GM04504 (cell line): Measurements from ENCODE around the gene TUBB4A.
"Not testable (repeated sequence)": the region's sequence is repeated elsewhere in the genome, so short reads cannot be mapped to it uniquely, and the experiment has no call there.

ENCODE experiments used
- DNase-seq: peaks from one replicate; pipeline ENCODE4 v3.0.0-alpha.2; 2012; ENCODE audit warnings: low read depth

TUBB4A gene

DNA sequence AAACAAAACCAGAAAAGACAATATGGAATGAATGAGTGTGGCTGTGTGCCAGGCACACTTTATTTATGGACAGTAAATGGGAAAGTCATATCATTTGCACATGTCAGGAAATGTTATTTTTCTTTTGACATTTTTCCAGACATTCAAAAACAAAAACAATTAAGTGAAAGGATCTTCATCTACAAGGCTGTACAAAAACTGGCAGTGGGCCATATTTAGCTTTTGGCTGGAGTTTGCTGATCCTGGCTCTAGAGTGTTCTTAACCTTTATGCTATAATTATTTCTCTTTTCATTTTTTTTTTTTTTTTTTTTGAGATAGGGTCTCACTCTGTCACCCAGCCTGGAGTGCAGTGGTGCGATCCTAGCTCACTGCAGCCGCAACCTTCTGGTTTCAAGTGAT is 22.2 kb upstream of the TUBB4A start:
- no peak for DNase-seq

- no peak for DNase-seq
Measured at GRCh38 chr19:6522712-6523111, 20.6 kb upstream of the TUBB4A start.

DNA sequence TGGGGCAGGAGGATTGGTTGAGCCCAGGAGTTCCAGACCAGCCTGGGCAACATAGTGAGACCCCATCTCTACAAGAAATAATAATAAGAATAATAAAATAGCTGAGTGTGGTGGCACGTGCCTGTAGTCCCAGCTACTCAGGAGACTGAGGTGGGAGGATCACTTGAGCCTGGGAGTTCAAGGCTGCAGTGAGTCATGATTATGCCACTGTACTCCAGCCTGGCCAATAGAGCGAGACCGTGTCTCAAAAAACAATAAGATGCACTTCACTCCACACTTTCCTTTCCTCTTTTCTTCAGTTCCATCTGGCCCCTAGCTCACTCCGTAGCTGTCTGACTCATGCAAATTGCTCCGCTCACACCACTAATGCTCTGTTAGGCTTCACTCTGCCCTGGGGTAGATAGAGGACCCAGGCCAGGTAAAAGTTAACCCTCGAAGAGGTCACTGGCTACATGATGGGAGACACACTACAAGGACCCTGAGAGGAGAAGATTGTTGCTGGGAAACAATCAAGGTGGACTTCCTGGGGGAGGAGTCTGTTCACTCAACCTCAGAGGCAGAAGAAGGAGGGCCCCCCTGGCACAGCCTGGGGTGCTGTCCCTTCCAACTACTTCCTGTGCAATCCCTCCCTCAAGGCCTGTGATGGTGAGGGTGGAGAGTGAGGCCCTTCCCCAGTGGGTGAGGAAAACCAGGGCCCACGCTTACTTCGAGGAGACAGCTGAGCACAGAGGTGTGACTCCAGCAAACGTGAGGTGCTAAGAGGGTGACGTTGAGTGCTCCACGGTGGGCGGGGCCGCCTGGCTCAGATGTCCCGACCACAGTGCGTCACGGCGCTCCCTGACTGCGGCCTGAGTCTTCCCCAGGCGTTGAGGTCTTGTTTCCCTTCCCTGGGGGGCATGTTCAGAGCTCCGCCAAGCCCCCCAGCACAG is 19.9 kb upstream of the TUBB4A start:
- no peak for DNase-seq

- peak; percentile 64 for DNase-seq
Measured at GRCh38 chr19:6519289-6519688, 17.2 kb upstream of the TUBB4A start.

DNA sequence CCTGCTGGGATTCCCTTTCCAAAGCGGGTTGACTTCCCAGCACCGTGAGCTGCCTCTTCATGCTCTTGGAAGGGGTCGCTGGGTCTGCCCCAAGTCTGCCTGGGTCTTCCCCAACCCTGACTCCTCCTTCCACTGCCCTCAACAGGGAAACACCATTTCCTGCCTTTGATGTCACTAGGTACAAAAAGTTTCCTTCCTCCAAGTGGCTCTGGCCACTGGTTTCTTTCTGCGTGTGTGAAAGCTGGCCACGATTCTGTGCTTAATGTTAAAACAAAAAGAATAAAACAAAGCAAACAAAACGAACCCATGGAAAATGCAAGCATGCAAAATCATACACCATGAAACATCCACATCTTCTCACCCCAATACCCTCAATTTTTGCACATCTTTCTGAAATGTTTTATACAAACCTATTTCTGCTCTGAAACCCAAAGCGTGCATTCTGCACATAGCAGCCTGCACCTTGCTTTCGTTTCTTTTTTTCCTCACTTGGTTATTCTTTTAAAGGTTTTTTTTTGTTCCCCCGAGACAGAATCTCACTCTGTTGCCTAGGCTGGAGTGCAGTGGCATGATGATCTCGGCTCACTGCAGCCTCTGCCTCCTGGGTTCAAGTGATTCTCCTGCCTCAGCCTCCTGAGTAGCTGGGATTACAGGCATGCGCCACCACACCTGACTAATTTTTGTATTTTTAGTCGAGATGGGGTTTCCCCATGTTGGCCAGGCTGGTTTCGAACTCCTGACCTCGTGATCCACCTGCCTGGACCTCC is 16.2 kb upstream of the TUBB4A start:
- DNase-seq: no peak

DNA sequence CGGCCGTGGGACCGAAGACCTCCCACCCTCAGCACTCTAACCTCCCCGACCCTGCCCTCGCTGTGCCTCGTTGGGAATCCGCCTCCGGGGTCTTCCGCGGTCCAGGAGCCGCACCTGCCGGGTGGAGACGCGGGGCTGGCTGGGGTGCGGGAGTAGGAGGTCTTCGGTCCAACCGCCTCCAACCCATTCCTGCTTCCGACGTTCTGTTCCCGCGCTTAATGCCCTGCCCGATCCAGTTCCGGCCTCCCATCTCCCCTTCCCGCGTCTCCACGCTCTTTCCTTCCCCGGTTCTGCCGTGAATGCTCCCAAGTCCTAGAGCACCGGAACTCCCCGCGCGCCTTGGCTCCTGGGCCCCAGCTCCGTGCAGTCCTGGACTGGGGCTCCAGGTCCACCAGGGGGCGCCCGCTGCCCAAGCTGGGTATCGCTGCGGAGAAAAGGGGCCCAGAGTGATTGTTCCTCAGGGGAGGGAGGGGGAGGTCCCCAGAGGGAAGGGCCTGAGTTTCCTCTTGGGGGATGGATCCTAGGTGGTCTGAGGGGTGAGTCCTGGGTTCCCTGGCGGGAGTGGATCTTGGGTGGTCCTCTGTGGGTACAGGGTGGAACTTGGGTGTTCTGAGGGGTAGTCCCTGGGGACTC is 14.7 kb upstream of the TUBB4A start:
- DNase-seq: peak; percentile 59

GRCh38 chr19:6516018-6516658 is 14.0 kb upstream of the TUBB4A start:
- peak; percentile 72 for DNase-seq

DNA sequence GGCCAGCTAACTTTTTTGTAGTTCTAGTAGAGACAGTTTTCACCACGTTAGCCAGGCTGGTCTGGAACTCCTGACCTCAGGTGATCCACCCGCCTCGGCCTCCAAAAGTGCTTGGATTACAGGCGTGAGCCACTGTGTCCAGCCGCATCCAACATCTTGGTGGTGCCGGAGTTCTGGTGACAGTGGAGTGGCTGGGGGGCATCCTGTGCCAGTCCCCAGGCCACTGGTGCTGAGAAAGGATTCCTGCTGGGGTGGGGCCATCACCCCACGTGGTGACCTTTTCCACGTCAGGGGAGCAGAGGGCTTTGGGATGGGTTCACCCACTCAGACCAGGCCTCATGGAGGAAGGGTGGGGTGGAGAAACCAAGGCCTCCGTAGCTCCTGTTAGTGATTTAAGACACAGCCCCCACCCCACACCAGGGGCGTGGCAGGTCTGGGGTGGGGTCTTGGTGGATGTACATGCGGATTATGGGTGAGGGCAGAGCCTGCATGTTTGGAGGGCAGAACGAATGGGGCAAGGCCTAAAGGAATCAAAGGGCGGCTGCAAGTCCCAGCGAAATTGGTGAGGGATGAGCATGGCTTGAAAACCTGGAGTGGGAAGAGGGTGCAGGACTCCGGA is 12.9 kb upstream of the TUBB4A start:
- DNase-seq: no peak

GRCh38 chr19:6514089-6514488 is 12.0 kb upstream of the TUBB4A start:
- DNase-seq: no peak

DNA sequence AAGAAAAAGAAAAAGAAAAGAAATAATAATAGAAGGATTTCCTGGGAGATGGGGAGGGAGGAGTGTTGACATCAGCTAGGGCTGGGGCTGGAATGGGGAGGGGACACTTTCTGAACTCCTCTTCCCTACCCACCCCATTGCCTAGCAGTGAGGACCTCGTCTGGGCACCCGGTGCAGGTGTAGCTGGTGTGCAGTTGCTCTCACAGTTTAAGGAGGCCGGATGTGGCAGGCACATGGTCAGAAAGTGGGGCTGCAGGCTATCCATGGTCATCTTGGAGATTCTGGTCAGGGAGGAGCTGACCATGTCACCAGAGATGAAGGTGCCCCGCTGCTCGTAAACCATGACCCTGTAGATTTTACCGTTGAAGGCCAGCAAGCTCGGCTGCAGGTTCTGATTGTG is 8.5 kb upstream of the TUBB4A start:
- no peak for DNase-seq

GRCh38 chr19:6509118-6509971 is 7.2 kb upstream of the TUBB4A start:
- no peak for DNase-seq

DNA sequence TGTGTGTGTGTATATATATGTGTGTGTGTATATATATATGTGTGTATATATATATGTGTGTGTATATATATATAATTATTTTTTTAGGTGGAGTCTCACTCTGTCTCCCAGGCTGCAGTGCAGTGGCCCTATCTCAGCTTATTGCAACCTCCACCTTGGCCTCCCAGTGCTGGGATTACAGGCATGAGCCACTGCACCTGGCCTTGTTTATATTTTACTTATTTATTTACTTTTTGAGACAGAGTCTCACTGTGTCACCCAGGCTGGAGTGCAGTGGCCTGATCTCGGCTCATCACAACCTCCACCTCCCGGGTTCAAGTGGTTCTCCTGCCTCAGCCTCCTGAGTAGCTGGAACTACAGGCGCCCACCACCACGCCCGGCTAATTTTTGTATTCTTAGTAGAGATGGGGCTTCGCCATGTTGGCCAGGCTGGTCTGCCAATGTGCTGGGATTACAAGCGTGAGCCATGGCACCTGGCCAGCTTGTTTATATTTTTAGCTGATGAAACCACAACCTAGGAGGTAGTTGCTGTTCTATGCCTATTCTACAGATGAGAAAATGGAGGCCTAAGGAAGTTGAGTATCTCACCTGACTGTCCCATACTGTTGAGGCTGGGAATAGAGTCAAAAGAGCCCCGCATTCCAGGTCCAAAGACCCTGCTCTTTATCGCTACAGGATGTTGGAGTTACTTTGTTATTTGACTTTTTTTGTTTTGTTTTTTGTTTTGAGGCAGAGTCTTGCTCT is 6.1 kb upstream of the TUBB4A start:
- not testable (repeated sequence) for DNase-seq

DNA sequence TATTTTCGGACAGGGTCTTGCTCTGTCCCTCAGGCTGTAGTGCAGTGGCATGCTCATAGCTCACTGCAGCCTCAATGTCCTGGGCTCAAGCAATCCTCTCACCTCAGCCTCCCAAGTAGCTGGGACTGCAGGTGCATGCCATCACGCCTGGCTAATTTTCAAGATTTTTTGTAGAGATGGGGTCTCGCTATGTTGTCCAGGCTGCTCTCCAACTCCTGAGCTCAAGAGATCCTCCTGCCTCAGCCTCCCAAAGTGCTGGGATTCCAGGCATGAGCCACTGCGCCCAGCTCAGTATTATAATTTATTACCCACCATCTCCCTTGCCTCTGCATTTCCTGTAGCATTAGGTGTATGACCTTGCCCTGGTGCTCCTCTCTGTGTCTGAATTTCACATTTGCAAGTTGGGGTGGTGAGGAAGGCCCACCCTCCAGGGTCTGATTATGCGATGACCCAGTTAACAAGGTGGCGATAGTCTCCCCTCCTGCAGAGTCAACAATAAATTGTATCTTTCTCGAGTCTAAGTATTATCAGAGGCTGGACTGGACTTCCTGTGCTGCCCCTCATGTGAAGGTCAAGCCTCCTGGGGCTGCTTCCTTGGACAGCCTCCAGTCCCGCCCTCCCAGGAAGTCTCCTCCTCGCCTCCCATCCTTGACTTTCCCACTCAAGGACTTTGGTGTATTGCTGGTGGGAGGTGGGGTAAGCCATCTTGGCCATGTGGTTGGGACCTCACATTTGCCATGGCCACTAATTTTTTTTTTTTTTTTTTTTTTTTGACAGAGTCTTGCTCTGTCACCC is 1.5 kb upstream of the TUBB4A start:
- no peak for DNase-seq

- DNase-seq: no peak
Measured at GRCh38 chr19:6500837-6501739, 1.0 kb downstream of the TUBB4A start.

DNA sequence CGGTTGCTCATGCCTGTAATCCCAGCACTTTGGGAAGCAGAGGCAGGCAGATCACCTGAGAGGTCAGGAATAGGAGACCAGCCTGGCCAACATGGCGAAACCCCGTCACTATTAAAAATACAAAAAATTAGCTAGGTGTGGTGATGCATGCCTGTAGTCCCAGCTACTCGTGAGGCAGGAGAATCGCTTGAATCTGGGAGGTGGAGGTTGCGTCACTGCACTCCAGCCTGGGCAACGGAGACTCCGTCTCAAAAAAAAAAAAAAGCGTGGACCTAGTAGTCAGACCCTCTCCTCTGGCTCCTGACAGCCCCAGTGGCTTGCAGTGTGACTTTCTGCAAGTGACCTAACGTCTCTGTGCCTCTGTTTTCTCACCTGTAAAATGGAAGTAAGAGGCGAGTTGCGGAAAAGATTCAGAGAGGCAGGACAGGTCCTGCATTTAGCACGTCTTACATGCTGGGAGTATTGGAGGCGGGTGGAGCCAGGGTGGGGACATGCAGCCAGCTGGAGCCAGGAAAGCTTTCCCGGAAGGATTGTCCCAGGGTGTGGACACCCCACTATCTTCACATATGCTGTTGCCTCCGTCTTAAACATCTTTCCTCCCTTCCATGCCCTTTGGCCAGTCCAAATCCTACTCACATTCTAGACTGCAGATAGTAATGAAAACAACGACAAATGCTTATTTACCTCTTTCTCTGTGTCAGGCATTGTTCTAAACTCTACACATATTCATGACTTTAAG is 2.9 kb downstream of the TUBB4A start:
- no peak for DNase-seq

DNA sequence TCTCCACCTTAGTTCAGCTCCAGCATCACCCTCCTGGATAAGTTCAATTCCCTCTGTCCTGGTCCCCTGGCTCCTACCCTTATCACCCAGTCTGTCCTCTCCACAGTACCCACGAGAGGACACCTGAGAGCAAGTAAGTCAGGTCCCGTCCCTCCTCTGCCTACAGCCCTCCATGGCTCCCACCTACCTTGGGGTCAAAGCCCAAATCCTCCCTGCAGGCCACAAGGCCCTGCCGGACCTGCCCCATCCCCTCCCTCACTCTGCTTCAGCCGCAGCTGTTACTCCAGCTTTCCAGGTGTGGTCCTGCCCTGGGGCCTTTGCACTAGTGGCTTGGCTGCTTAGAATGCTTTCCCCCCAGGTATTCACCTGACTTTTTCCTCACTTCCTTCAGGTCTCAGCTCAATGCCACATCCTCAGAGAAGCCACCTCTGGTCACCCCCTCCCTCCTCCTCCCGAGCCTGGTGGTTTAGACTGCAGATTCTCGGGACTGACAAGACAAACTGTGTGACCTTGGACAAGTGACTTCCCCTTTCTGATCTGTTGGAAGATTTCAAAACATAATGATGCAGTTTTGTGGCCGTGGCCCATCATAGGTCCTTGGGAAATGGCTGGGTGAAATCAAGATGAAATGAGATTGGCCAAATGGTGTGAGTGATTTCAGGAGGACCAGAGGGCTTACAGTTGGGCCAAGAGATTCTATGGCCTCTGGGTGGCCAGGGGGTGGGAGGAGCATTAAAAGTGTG is 3.6 kb downstream of the TUBB4A start:
- no peak for DNase-seq

DNA sequence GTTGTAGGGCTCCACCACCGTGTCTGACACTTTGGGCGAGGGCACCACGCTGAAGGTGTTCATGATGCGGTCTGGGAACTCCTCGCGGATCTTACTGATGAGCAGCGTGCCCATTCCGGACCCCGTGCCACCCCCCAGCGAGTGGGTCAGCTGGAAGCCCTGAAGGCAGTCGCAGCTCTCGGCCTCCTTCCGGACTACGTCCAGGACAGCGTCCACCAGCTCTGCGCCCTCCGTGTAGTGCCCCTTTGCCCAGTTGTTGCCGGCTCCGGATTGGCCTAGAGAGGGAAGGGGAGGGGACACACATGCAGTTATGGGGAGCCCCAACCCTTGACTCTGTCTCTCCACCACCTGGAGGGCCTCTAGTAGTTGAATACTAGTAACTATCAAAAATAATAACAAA is 6.2 kb downstream of the TUBB4A start:
- no peak for DNase-seq
